HG03571 (cell line): ENCODE measurements around the gene GDF7.

Experiments used
- ATAC-seq: cut with Tn5 transposase; IDR thresholded peaks from one replicate; pipeline ENCODE4 v1.9.1; 2021; ENCODE audit not compliant: unreplicated experiment

Gene GDF7

GRCh38 chr2:20627712-20628380 is 39.1 kb upstream of the GDF7 start:
- ATAC-seq: no peak

GRCh38 chr2:20629181-20629580 is 37.8 kb upstream of the GDF7 start:
- ATAC-seq: no peak

GRCh38 chr2:20629581-20630171 is 37.3 kb upstream of the GDF7 start:
- ATAC-seq: no peak

GRCh38 chr2:20630967-20631366 is 36.0 kb upstream of the GDF7 start:
- no peak for ATAC-seq

- ATAC-seq: no peak
Observed at GRCh38 chr2:20631617-20632307, 35.2 kb upstream of the GDF7 start.

- no peak for ATAC-seq
Observed at GRCh38 chr2:20632446-20632990, 34.4 kb upstream of the GDF7 start.

GRCh38 chr2:20633001-20633400 is 33.9 kb upstream of the GDF7 start:
- ATAC-seq: no peak

- no peak for ATAC-seq
Observed at GRCh38 chr2:20633794-20634506, 33.0 kb upstream of the GDF7 start.

GRCh38 chr2:20634507-20635112 is 32.3 kb upstream of the GDF7 start:
- ATAC-seq: no peak

GRCh38 chr2:20635113-20635510 is 31.8 kb upstream of the GDF7 start:
- ATAC-seq: no peak

GRCh38 chr2:20635675-20636584 is 31.0 kb upstream of the GDF7 start:
- peak; percentile 75 for ATAC-seq

GRCh38 chr2:20637147-20637546 is 29.8 kb upstream of the GDF7 start:
- ATAC-seq: no peak

GRCh38 chr2:20638014-20638413 is 28.9 kb upstream of the GDF7 start:
- no peak for ATAC-seq

GRCh38 chr2:20638646-20639430 is 28.1 kb upstream of the GDF7 start:
- no peak for ATAC-seq

GRCh38 chr2:20640411-20641122 is 26.4 kb upstream of the GDF7 start:
- no peak for ATAC-seq

GRCh38 chr2:20641123-20641985 is 25.6 kb upstream of the GDF7 start:
- ATAC-seq: no peak

GRCh38 chr2:20642055-20642971 is 24.6 kb upstream of the GDF7 start:
- peak; percentile 92 for ATAC-seq
